ENCODE measurements around the gene SPATA6.

The SPATA6 gene

GRCh38 chr1:48248356-48248755 is 223.6 kb downstream of the SPATA6 start:
- no peak for DNase-seq

DNA sequence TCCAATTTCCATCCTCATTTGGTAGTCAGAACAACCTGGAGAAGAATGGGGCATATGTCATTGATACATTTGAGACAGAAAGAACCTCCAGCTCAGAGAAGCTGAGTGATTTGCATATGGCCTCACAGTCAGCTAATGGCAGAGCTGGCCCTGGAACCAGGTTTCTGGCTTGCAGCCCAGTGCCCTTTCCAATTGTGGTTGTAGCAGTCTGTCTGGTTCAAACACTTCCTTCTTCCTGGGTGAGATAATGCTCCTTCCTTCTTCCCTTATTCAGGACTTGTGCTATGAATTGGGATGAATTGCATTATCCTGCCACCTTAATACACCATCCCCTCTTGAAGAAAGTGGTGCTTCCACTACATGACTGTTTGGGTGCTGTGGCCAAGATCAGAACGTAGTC is 225.3 kb downstream of the SPATA6 start:
- no peak for DNase-seq

Data from 8988T (cell line).